ENCODE measurements around the gene ZNF705A.
"Not testable (repeated sequence)": the region's sequence is repeated elsewhere in the genome, so short reads cannot be mapped to it uniquely, and the experiment has no call there.

The ZNF705A gene

GRCh38 chr12:8156845-8157244 is at the start of gene ZNF705A:
TSS of gene ZNF705A (plus strand) at chr12:8157015. CDS start at chr12:8172626, 15,611 bp downstream.
- no peak for DNase-seq (ENCODE audit: low spot score)

GRCh38 chr12:8108808-8109398 is 47.9 kb upstream of the ZNF705A start:
- DNase-seq (ENCODE audit: low spot score), result peak; percentile 80

GRCh38 chr12:8113117-8113516 is 43.7 kb upstream of the ZNF705A start:
- not testable (repeated sequence) for DNase-seq (ENCODE audit: low spot score)

- DNase-seq (ENCODE audit: low spot score), result no peak
Measured at GRCh38 chr12:8120072-8120713, 36.6 kb upstream of the ZNF705A start.

GRCh38 chr12:8123124-8123912 is 33.5 kb upstream of the ZNF705A start, which contains the start of gene CLEC4A:
TSS of gene CLEC4A (plus strand) at chr12:8123617. CDS start at chr12:8123879, 262 bp downstream.
- DNase-seq (ENCODE audit: low spot score), result no peak

- peak; percentile 10 for DNase-seq (ENCODE audit: low spot score)
Measured at GRCh38 chr12:8127138-8127537, 29.7 kb upstream of the ZNF705A start.

- not testable (repeated sequence) for DNase-seq (ENCODE audit: low spot score)
Measured at GRCh38 chr12:8133636-8134397, 23.0 kb upstream of the ZNF705A start.

GRCh38 chr12:8134398-8134930 is 22.4 kb upstream of the ZNF705A start:
- DNase-seq (ENCODE audit: low spot score), result not testable (repeated sequence)

GRCh38 chr12:8141647-8142046 is 15.2 kb upstream of the ZNF705A start:
- DNase-seq (ENCODE audit: low spot score), result not testable (repeated sequence)

GRCh38 chr12:8143261-8143660 is 13.6 kb upstream of the ZNF705A start:
- no peak for DNase-seq (ENCODE audit: low spot score)

- DNase-seq (ENCODE audit: low spot score), result no peak
Measured at GRCh38 chr12:8145754-8146441, 10.9 kb upstream of the ZNF705A start.

GRCh38 chr12:8146442-8146771 is 10.4 kb upstream of the ZNF705A start:
- DNase-seq (ENCODE audit: low spot score), result no peak

GRCh38 chr12:8154526-8154925 is 2.3 kb upstream of the ZNF705A start:
- DNase-seq (ENCODE audit: low spot score), result no peak

GRCh38 chr12:8156416-8156815 is 399 bp upstream of the ZNF705A start:
- no peak for DNase-seq (ENCODE audit: low spot score)

- no peak for DNase-seq (ENCODE audit: low spot score)
Measured at GRCh38 chr12:8157484-8158198, 826 bp downstream of the ZNF705A start.

- not testable (repeated sequence) for DNase-seq (ENCODE audit: low spot score)
Measured at GRCh38 chr12:8172911-8173310, 16.1 kb downstream of the ZNF705A start.

- DNase-seq (ENCODE audit: low spot score), result peak; percentile 81
Measured at GRCh38 chr12:8179989-8180585, 23.3 kb downstream of the ZNF705A start.

GRCh38 chr12:8181271-8181670 is 24.5 kb downstream of the ZNF705A start:
- DNase-seq (ENCODE audit: low spot score), result not testable (repeated sequence)

- not testable (repeated sequence) for DNase-seq (ENCODE audit: low spot score)
Measured at GRCh38 chr12:8182923-8183322, 26.1 kb downstream of the ZNF705A start.

- not testable (repeated sequence) for DNase-seq (ENCODE audit: low spot score)
Measured at GRCh38 chr12:8183346-8183745, 26.5 kb downstream of the ZNF705A start.

All from CD4-positive, alpha-beta T cell treated with Interleukin-15 for 4 hours (primary cell).